NCI-H526 treated with DMSO at 0.1 percent for 48 hours (cell line): ENCODE data around the gene PLCD1.

ENCODE experiments used
- DNase-seq: peaks from one replicate; lab custom pipeline; 2025; lab: John Stamatoyannopoulos, UW

The PLCD1 gene

GRCh38 chr3:37964146-37964545 lies 65.3 kb downstream of the PLCD1 start:
- DNase-seq = no peak

DNA sequence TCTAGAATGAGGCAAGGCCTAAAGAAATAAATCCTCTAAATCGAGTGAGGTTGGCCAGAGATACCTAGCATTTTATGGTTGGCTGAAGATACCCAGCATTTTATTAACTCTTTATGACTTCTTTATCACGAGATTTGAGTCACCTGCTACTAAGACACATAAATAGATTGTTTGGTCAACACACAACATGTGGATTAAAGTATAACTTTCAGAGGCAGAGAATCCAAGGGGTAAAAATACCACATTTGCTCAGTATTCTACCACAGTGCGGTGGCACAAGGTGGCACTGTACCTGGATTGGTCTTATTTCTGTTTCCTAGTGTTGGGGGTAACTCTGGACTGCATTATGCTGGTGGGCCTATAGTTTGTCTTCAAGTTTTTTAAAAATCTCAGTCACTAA lies 65.8 kb downstream of the PLCD1 start:
- DNase-seq = no peak

DNA sequence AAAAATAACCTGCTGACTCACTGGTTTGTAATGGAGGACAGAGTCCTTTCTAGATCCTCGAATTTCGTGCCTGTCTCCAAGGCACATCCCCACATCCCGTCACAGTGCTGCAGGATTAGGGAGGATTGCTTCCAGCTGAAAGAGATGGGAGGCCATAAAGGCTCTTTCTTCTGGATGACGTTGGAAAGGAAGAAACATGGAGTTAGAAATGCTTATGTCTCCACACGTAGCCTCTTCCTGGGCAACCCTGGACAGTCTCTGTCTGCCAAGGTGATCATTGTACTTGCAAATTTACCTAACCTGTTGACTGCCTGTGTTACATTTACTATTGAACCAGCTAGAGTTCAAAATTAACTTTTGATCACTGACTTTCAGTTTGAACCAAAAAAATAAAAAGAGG lies 66.4 kb downstream of the PLCD1 start:
- DNase-seq = peak; percentile 3

DNA sequence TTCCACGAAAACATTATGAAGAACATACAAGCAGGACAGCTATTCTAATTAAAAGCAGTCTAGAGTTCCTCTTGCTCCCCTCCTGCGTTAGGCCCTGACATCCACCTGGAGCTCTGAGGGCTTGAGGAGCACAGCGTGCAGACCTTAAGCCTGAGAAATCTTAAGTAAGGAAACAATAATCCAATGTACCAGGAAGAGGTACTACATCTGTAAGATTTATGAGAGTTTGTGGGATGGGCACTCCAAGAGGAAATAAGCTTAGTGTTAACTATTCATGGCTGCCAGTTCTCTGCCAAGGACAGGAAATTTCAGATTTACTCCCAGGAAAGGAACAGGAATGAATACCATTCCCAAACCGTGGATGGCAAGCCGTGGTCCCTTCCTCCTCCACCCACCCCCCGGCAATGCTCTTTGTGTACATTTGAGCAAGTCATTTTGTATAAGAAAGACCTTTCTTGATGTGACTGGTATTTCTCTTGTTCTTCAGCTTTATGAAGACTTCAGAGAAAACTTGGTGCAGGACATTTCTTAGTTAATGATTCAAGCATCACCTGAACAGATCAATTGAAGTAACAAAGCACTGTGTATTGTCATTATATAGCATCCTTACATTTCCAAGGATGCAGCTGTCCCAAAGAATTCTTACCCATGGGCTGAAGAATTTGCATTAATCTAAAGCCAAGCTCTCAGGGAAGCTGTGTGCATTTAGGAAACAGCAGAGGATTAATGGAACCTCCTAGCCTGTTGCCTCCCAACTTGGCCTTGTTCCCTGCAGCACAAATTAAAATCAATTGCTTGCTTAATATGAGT lies 67.6 kb downstream of the PLCD1 start:
- DNase-seq = no peak

GRCh38 chr3:37957539-37957936 lies 71.9 kb downstream of the PLCD1 start:
- no peak for DNase-seq
